C4-2B (cell line): Measurements from ENCODE around the gene CFAP206.

Source experiments
- CTCF ChIP-seq: fragments of 450-650 bp; conservative IDR thresholded peaks from 2 replicates; pipeline ENCODE4 v1.5.1; 2017; ENCODE audit warnings: mild to moderate bottlenecking
- ZFX ChIP-seq: fragments of 450-650 bp; IDR thresholded peaks from 2 replicates; pipeline ENCODE4 v1.6.1; 2017

GRCh38 chr6:87401832-87402231 is 5.9 kb upstream of the CFAP206 start:
- no peak for TF ChIP-seq CTCF
- TF ChIP-seq ZFX = no peak
